Measurements from ENCODE around the gene VTI1A.
"Not testable (repeated sequence)": the region's sequence is repeated elsewhere in the genome, so short reads cannot be mapped to it uniquely, and the experiment has no call there.

Gene VTI1A

GRCh38 chr10:112696592-112696991 is 249.6 kb downstream of the VTI1A start:
- no peak for DNase-seq

- DNase-seq = no peak
Observed at GRCh38 chr10:112698133-112698817, 251.3 kb downstream of the VTI1A start.

- no peak for DNase-seq
Observed at GRCh38 chr10:112698818-112699164, 251.8 kb downstream of the VTI1A start.

GRCh38 chr10:112700215-112700671 is 253.2 kb downstream of the VTI1A start:
- no peak for DNase-seq

GRCh38 chr10:112701211-112701877 is 254.3 kb downstream of the VTI1A start:
- no peak for DNase-seq

DNA sequence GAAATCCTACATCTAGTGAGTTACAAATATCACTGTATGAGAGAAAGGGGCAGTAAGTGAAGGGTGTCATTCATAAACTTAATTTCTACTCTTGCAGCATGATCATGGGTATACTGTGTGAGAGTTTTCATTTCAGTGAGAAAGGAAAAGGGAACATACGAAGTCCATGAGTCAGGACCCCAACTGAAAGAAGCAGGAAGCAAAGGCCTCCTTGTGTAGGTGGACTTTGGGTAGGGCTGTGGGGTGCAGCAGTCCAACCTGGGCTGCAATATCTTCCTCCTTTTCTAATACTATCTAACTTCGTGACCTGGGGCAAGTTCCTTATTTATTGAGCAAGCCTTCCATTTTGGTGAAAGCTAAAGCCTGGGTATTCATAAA is 254.9 kb downstream of the VTI1A start:
- DNase-seq = no peak

DNA sequence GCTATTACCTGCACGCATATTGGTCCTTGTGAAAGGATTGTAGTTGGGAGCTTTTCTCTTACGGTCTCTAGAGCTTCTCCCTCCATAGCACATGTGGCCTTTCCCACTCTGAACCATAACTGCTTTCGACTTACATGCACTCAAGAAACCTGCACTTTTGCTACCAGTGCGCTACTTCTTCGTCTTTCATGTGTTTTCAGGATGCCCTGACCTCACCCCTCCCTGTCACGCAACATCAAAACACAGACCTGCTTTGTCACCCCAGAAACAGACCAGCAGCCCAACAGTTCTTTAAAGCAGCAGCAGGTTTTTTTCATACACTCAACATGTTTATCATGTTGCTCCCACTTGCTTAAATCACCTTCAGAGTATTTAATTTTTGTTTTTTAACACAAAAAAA is 259.6 kb downstream of the VTI1A start:
- DNase-seq = no peak

DNA sequence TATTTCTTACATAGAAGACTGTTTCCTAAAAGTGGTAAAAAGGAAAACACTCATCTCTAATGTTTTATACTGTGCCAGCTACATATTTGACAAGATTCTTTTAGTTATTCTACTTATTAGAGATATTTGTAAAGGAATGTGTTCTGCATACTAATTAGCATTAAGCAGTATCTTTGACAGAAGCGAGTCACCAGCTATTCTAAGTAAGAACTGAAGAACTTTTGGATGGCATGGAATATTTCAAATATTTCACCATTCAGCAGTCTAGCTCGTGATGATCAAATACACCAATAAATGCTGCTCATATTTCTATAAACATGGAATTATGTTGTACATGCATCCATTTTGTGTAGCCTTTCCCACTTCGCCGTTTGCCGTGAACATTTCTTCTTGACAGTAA is 261.4 kb downstream of the VTI1A start:
- DNase-seq = no peak

DNA sequence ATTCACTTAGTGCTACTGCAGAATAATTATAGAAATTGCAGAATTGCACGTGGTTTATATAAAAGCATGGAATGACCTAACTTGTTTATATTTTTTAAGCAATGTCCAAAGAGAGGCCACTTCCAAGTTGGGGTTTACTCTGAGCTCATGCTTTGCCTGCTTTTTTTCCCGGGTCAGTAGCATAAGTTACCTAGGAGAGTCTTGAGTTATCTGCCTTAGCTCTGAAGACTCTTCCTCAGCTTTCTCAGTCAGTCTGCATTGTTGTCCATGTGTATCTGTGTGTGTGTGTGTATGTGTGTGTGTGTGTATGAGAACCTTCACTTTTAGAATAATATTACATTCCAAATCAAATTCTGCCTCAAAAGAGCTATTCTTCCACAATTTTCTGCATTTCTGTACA is 263.5 kb downstream of the VTI1A start:
- no peak for DNase-seq

DNA sequence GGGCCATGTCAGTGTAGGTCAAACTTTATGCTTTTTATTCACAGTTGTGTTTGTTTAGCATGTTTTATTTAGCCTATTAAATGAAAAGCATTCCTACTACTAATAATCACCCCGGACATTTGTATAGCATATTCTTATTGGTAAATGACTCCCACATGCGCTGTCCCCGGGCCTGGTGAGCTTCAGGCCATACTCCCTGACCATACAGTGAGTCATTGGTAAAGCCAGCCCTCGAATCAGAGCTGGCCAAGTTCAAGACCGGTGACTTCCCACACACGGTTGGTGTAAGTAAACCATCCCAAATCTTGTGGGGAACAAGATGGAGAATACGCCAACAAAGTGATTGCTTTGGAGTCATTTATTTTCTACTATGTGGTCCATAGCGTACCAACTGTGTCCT is 264.4 kb downstream of the VTI1A start:
- no peak for DNase-seq

GRCh38 chr10:112712536-112712935 is 265.5 kb downstream of the VTI1A start:
- no peak for DNase-seq

DNA sequence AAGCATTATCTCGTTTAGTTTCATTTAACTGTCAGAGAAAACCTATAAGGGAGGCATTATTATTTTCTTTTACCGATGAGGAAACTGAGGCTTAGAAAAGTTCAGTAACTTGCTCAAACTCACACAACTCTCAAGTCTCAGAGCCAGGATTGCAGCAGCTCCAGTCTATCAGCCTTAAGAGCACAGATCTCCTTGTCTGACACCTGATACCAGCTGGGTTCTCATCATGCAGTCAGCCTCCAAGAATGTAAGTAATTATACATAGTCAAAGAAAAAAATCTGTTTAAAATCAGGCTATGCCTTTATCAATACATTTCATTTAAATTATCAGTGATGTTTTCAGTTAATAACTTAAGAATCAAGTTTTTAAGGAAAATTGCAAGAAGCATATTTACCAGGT is 266.4 kb downstream of the VTI1A start:
- no peak for DNase-seq

DNA sequence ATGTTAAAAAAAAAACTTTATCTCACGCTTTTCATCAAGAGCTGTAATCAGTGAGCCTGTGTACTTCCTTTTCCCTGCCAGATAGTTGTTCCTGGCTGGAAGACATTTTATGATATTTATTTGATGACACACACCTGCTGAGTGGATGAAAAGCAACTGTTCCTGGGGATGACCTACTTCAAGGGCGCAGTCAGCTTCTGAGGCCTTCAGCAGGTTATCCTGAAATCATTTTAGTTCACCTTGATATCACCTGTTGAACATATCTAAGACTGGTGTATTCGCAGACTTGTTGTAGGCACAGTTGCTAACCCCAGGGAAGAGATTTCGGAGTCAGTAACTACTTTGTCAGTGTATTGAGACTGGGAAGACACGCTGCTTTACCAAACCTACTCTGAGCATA is 268.6 kb downstream of the VTI1A start:
- no peak for DNase-seq

- no peak for DNase-seq
Observed at GRCh38 chr10:112716076-112716475, 269.1 kb downstream of the VTI1A start.

- DNase-seq = no peak
Observed at GRCh38 chr10:112716924-112717413, 270.0 kb downstream of the VTI1A start.

GRCh38 chr10:112720178-112720577 is 273.2 kb downstream of the VTI1A start:
- DNase-seq = no peak

DNA sequence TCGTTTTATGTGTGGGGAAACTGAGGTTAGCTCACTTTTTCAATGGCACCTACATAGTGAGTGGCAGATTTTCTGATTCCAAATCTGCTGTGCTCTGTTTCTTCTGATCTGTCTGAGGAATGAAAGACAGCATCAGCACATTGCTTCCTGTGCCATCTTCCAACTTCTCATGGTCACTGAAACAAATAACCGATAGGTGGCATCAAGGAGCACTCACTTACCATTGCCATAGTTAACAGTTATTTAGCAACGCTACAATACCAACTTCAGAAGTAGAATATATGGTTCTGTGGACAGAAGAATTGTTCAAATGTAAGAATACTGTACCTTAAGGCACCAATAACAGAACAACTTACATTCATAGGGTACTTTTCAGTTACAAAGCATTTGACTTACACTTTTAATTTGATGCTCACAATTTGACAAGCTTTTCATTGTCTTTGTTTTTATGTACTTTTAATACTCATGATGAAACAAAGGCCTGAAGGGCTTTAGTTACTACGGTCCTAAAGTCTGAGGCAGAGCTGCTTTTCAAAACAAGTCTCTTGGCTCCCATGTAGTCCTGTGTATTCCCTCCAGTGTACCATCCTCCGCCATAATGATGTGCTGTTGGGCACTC is 274.2 kb downstream of the VTI1A start:
- DNase-seq = no peak

- no peak for DNase-seq
Observed at GRCh38 chr10:112722758-112723157, 275.7 kb downstream of the VTI1A start.

DNA sequence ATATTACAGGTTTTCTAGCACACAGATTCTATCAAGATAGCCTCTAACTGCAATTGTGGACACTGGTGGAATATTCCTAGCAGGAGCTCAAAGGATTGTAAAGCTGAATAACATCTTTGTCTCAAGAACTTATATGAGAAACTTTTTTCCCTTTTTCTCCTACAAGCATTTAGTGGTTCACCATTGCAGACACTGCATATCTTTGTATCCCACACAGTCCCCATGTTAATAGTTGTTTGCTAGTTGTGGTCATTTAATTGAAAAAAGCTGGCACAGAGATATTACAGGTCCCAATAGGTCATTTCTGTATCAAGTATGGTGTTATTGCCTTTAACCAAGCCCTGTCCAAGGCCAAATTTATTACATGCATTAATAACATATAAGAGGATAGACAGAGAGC is 276.9 kb downstream of the VTI1A start:
- DNase-seq = no peak

- DNase-seq = no peak
Observed at GRCh38 chr10:112724404-112724991, 277.5 kb downstream of the VTI1A start.

DNA sequence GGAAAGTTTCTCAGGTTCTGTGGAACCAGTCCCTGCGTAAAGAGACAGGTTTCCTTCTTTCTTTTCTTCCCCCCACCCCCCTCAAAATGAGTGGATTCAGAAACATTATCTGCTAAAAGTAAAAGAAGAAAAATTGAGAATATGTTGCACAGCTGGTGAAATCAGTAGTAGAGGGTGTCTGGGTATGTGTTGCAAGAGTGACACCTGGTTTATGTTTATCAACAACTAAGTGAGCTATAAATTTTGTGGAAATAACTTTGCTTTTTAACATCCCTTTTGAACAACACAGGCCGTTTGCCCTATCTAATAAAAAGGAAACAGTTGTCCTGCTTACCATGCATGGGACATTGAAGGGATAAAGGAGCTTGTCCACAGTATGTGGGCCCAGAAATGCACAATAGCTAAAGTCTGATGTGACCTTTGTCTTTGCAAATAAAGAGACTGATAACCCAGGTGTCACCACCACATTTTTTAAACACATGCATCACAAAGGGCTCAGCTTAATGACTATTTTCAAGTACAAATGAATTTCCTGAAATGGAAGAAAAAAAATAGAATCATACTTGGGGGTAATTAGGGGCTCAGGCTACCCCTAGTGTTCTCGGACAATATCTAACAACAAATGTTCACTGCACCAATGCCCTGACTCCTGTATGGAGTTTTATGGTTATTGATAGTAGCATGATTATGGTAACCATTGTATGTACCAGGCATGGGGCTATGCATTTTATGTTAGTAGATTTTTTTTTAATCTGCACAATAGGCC is 281.3 kb downstream of the VTI1A start:
- DNase-seq = no peak

DNA sequence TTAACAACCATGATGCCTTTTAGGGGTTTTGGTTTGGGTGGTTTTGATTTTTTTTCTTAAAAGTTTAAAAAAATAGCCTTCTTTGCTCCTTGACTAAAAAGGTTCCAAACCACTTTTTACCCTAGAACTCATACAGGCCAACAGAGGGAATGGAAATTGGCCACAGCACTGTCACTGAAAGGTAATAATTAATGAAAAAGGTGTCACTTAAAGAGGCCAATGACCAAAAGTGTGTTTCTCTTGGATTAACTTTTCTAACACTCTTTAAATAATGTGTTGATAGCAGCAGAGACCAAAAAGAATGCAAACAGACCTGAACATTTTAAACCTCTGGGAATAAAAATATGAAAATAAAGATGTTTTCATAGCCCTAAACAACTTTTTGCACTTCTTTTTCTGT is 282.0 kb downstream of the VTI1A start:
- DNase-seq = no peak

DNA sequence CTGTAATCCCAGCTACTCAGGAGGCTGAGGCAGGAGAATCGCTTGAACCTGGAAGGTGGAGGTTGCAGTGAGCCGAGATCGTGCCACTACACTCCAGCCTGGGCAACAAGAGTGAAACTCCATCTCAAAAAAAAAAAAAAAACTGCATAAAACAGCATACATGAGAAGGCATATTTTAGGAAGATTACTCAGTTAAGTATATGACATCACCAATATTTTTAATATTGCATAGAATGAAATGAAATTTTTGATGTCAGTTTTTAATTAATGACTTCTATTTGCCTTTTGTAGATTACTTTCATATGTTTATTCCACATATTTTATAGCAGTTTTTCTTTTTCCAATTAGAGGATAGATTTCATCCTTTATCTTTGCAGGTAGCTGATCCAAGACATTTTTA is 284.4 kb downstream of the VTI1A start:
- not testable (repeated sequence) for DNase-seq
